Gastrocnemius medialis (tissue), 4 donors: ENCODE measurements around the gene PRKD3.

ENCODE experiments used
- CTCF ChIP-seq, 5 experiments: fragments of 450-650 bp in 3 of 5; fragments of 200-600 bp in 2 of 5; sonication (generic) in 2 of 5; IDR thresholded peaks in 4 of 5; conservative IDR thresholded peaks in 1 of 5; 1 replicate in 4 of 5; 2 replicates in 1 of 5; pipeline ENCODE4 v1.5.1; 2016 to 2019; ENCODE audit warnings: antibody characterized with exemption in 5 of 5, mild to moderate bottlenecking in 3 of 5, moderate library complexity in 3 of 5
- POLR2A ChIP-seq, 2 donors: fragments of 450-650 bp; IDR thresholded peaks; one replicate each; pipeline ENCODE4 v1.6.1; 2017; ENCODE audit warnings: antibody characterized with exemption in 2 of 2, mild to moderate bottlenecking in 2 of 2, moderate library complexity in 2 of 2

DNA sequence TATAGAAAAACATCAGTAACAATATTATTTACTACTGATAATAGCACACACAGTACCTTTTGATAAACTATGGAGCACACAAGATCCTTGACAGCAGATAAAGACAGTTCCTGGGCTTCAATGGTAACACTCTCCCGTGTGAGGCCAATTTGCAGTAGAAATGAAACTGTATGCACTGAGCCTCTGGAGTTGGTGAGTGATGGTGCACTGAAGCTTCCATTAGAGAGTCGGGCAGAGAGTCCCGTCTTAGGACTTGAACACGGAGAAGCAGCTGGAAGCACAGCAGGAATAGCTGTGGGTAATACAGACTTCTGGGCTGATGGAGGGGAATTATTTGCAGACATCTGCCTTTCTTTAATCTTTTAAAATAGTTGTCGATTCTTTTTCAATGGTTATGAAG, 8.5 kb downstream of the PRKD3 start:
- TF ChIP-seq CTCF (IDR thresholded peaks at IDR 0.05 in 4 of 5, conservative IDR thresholded peaks at IDR 0.05 in 1 of 5) (no peak), POLR2A (IDR thresholded peaks at IDR 0.05) (no peak)
